ENCODE results near the gene AKT1S1.

Gene AKT1S1

GRCh38 chr19:49864890-49865289 lies 12.3 kb downstream of the AKT1S1 start:
- no peak for DNase-seq

- DNase-seq, result no peak
Observed at GRCh38 chr19:49863935-49864320, 13.2 kb downstream of the AKT1S1 start.

- no peak for DNase-seq
Observed at GRCh38 chr19:49863254-49863934, 13.8 kb downstream of the AKT1S1 start.

- no peak for DNase-seq
Observed at GRCh38 chr19:49862391-49863253, 14.5 kb downstream of the AKT1S1 start.

- no peak for DNase-seq
Observed at GRCh38 chr19:49861541-49862378, 15.4 kb downstream of the AKT1S1 start.

- DNase-seq, result no peak
Observed at GRCh38 chr19:49861107-49861506, 16.0 kb downstream of the AKT1S1 start.

- DNase-seq, result no peak
Observed at GRCh38 chr19:49860336-49861102, 16.6 kb downstream of the AKT1S1 start.

- DNase-seq, result no peak
Observed at GRCh38 chr19:49859682-49860335, 17.3 kb downstream of the AKT1S1 start.

- no peak for DNase-seq
Observed at GRCh38 chr19:49858088-49858985, 18.8 kb downstream of the AKT1S1 start.

- no peak for DNase-seq
Observed at GRCh38 chr19:49857838-49858087, 19.4 kb downstream of the AKT1S1 start.

- DNase-seq, result no peak
Observed at GRCh38 chr19:49857061-49857837, 19.9 kb downstream of the AKT1S1 start.

GRCh38 chr19:49856574-49857021 lies 20.6 kb downstream of the AKT1S1 start:
- DNase-seq, result no peak

- no peak for DNase-seq
Observed at GRCh38 chr19:49855676-49856573, 21.2 kb downstream of the AKT1S1 start.

GRCh38 chr19:49855277-49855675 lies 21.9 kb downstream of the AKT1S1 start:
- DNase-seq, result no peak

GRCh38 chr19:49854378-49855263 lies 22.5 kb downstream of the AKT1S1 start:
- DNase-seq, result no peak

- DNase-seq, result no peak
Observed at GRCh38 chr19:49853852-49854377, 23.2 kb downstream of the AKT1S1 start.

GRCh38 chr19:49852631-49853126 lies 24.5 kb downstream of the AKT1S1 start:
- DNase-seq, result no peak

Data from NCI-H524 treated with DMSO at 0.1 percent for 48 hours (cell line).